Measurements from ENCODE around the gene MPC2.

GRCh38 chr1:167900907-167901306 lies 36.0 kb downstream of the MPC2 start:
- no peak for TF ChIP-seq CTCF (IDR thresholded peaks at IDR 0.05)
- TF ChIP-seq POLR2AphosphoS5 (IDR thresholded peaks at IDR 0.05; ENCODE audit: low read depth, low read length), result no peak
- no peak for TF ChIP-seq SIN3A (IDR thresholded peaks at IDR 0.05; ENCODE audit: borderline replicate concordance, insufficient read depth, low read depth, low read length)
- no peak for TF ChIP-seq REST (IDR thresholded peaks at IDR 0.05; ENCODE audit: insufficient read depth in 1 of 2, low read depth in 2 of 2, low read length in 1 of 2)

All from Panc1 (cell line).